Activated CD8-positive, alpha-beta memory T cell treated with anti-CD3 and anti-CD28 coated beads for 1 hour (primary cell): ENCODE measurements around the gene PSKH1.

Experiments used
- DNase-seq, 2 donors: peaks; one replicate each; pipeline ENCODE4 v3.0.0-alpha.2; 2020; ENCODE audit warnings: low read depth in 1 of 2; ENCODE audit errors: extremely low read depth in 1 of 2

Gene PSKH1

GRCh38 chr16:67975321-67976105, 82.5 kb downstream of the PSKH1 start:
- DNase-seq: no peak

GRCh38 chr16:67976205-67976604, 83.2 kb downstream of the PSKH1 start:
- DNase-seq: no peak

- no peak for DNase-seq
These were observed 84.0 kb downstream of the PSKH1 start for GRCh38 chr16:67977005-67977404.

- DNase-seq: no peak
These were observed 84.6 kb downstream of the PSKH1 start for GRCh38 chr16:67977469-67978227.
